GM23338 (cell line): ENCODE measurements around the gene LRRC52.

Source experiments
- CREB1 ChIP-seq: fragments of 250-450 bp; sonication (Bioruptor Pico); IDR thresholded peaks from 2 replicates; pipeline ENCODE4 v1.5.0; 2020; ENCODE audit warnings: low read depth, mild to moderate bottlenecking, moderate library complexity
- CTCF ChIP-seq, 2 experiments: fragments of 200-600 bp in 1 of 2; sonication (generic) in 1 of 2; conservative IDR thresholded peaks; 2 replicates each; pipeline versions ENCODE4 v1.5.1 to v1.6.1; 2016 to 2017; ENCODE audit warnings: antibody characterized with exemption in 2 of 2, low read depth in 2 of 2, mild to moderate bottlenecking in 2 of 2, moderate library complexity in 1 of 2
- ETS1 ChIP-seq: IDR thresholded peaks from 2 replicates; pipeline ENCODE4 v1.6.1; 2016; ENCODE audit warnings: antibody characterized with exemption
- EZH2 ChIP-seq: fragments of 200-600 bp; sonication (generic); IDR thresholded peaks from one replicate; pipeline ENCODE4 v1.8.0; 2017; ENCODE audit warnings: antibody characterized with exemption, mild to moderate bottlenecking, low read depth; ENCODE audit not compliant: unreplicated experiment
- EZH2phosphoT487 ChIP-seq: fragments of 200-600 bp; sonication (generic); IDR thresholded peaks from one replicate; pipeline ENCODE4 v1.8.1; 2018; ENCODE audit warnings: antibody characterized with exemption; ENCODE audit not compliant: unreplicated experiment
- JUNB ChIP-seq: IDR thresholded peaks from one replicate; pipeline ENCODE4 v1.6.1; 2016; ENCODE audit warnings: antibody characterized with exemption; ENCODE audit not compliant: unreplicated experiment
- POLR2AphosphoS5 ChIP-seq: IDR thresholded peaks from 2 replicates; pipeline ENCODE4 v1.6.1; 2016; ENCODE audit warnings: antibody characterized with exemption, low read depth
- REST ChIP-seq: IDR thresholded peaks from one replicate; pipeline ENCODE4 v1.6.1; 2018; ENCODE audit warnings: antibody characterized with exemption; ENCODE audit not compliant: unreplicated experiment
- STAT1 ChIP-seq: IDR thresholded peaks from one replicate; pipeline ENCODE4 v1.6.1; 2016; ENCODE audit warnings: antibody characterized with exemption; ENCODE audit not compliant: unreplicated experiment
- ZNF114 ChIP-seq: fragments of 250-450 bp; sonication (Bioruptor Pico); IDR thresholded peaks from 2 replicates; pipeline ENCODE4 v1.5.0; 2020; ENCODE audit warnings: mild to moderate bottlenecking, moderate library complexity

DNA sequence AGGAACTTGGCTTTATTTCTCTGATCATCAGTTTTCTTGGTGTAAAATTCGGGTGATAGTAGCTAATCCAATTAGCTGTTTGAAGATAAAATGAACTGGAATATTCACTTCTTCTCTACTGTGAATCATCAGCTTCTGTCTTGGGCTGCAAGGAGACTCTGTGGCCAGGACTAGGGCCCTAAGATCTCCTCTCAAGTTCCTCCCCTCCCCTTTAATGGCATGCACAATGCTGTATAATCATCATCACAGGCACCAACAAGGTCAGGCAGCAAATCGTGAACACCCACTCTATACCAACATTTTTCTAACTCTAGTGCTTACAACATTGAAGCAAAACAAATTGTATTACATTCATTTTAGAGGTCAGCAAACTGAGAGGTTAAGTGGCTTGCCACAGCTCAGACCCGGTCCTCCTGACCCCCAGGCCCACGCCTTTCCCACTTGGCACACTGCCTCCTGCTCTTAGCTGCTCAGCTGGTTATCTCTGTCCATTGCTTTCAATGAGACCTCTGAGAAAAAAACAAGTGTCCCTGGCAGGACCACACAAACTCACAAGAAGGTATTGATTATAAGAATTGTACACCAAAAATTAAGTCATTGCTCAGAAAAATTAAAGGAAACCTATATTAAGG is 31.8 kb downstream of the LRRC52 start:
- no peak for TF ChIP-seq CTCF (conservative IDR thresholded peaks at IDR 0.05; ENCODE audit: low read depth in 2 of 2)
- no peak for TF ChIP-seq POLR2AphosphoS5
- TF ChIP-seq CREB1 (CRISPR knock-in tag), result no peak
- no peak for TF ChIP-seq ZNF114 (CRISPR knock-in tag)
- TF ChIP-seq EZH2, result no peak
- no peak for TF ChIP-seq EZH2phosphoT487
- TF ChIP-seq JUNB, result no peak
- TF ChIP-seq REST, result no peak
- TF ChIP-seq ETS1, result no peak
- TF ChIP-seq STAT1, result no peak
